Measurements from ENCODE around the gene NUMB.
"Not testable (repeated sequence)": the region's sequence is repeated elsewhere in the genome, so short reads cannot be mapped to it uniquely, and the experiment has no call there.

- TF ChIP-seq POLR2A, CTCF, POLR2AphosphoS5 (IDR thresholded peaks at IDR 0.05): not testable (repeated sequence)
These were observed 35.3 kb downstream of the NUMB start for GRCh38 chr14:73423092-73423491.
